ENCODE results near the gene TUBB3. TPM values are rescaled to one million over a fixed set of nuclear protein-coding genes. Genes with fewer than 3 reads are reported as not detected.

Gene TUBB3
- total and polyA plus RNA-seq, 9 of the 15 experiments (the other 6 are each of a cell fraction or from before 2014, with no cell fraction given): 0.18 to 12.5 (median 5.0) TPM

- TF ChIP-seq MXD1 (CRISPR knock-in tag; IDR thresholded peaks at IDR 0.05; ENCODE audit: borderline replicate concordance, poor library complexity, severe bottlenecking) (peak; percentile 33), FOXJ2 (tag; IDR thresholded peaks at IDR 0.05) (no peak), PURB (CRISPR knock-in tag; IDR thresholded peaks at IDR 0.05; ENCODE audit: low read depth) (no peak), FOXA1 (IDR thresholded peaks at IDR 0.05; ENCODE audit: borderline replicate concordance) (no peak), USF2 (CRISPR knock-in tag; IDR thresholded peaks at IDR 0.05) (peak; percentile 60), SRF (CRISPR knock-in tag; IDR thresholded peaks at IDR 0.05) (no peak), NCOR1 (IDR thresholded peaks at IDR 0.05) (no peak), CHD1 (IDR thresholded peaks at IDR 0.05; ENCODE audit: low read length) (no peak), ATF7 (IDR thresholded peaks at IDR 0.05) (no peak), ETV5 (CRISPR knock-in tag; IDR thresholded peaks at IDR 0.05; ENCODE audit: low read depth) (peak; percentile 58; the same call in 1 of the 2 replicates), MTA2 (IDR thresholded peaks at IDR 0.05; ENCODE audit: low read depth) (no peak), FOXP1 (CRISPR knock-in tag; IDR thresholded peaks at IDR 0.05) (no peak), PATZ1 (CRISPR knock-in tag; IDR thresholded peaks at IDR 0.05; ENCODE audit: borderline replicate concordance) (no peak), ZNF3 (CRISPR knock-in tag; IDR thresholded peaks at IDR 0.05) (no peak), MEF2D (tag; conservative IDR thresholded peaks at IDR 0.05; ENCODE audit: low read depth) (no peak), CTBP1 (IDR thresholded peaks at IDR 0.05; ENCODE audit: borderline replicate concordance) (no peak; the same call in 1 of the 2 replicates), CEBPG (CRISPR knock-in tag; IDR thresholded peaks at IDR 0.05) (no peak), CEBPG (tag; conservative IDR thresholded peaks at IDR 0.05 in 1 of 2, IDR thresholded peaks at IDR 0.05 in 1 of 2) (no peak), PRDM10 (IDR thresholded peaks at IDR 0.05; ENCODE audit: partially characterized antibody) (no peak), ZNF589 (CRISPR knock-in tag; IDR thresholded peaks at IDR 0.05; ENCODE audit: low read depth) (no peak), NR3C1 (CRISPR knock-in tag; IDR thresholded peaks at IDR 0.05) (no peak), TGIF2 (CRISPR knock-in tag; IDR thresholded peaks at IDR 0.05) (0 out of 2 replicates have a peak, but pooled peaks have one; percentile 36)
Observed at GRCh38 chr16:89917773-89918452, 5.2 kb upstream of the TUBB3 start (continued).

Data from K562 (cell line).